GM12878 (cell line): ENCODE measurements around the gene POLR2L. TPM values are rescaled to one million over a fixed set of nuclear protein-coding genes. Genes with fewer than 3 reads are reported as not detected.

Source experiments
- EP300 ChIP-seq, 2 experiments: fragments of 150-350 bp in 1 of 2; IDR thresholded peaks; 2 replicates each; pipeline ENCODE4 v1.6.1; 2011 to 2012; ENCODE audit warnings: low read depth in 2 of 2, low read length in 2 of 2, borderline replicate concordance in 1 of 2, improper control_type of control experiment in 1 of 2, inconsistent platforms in 1 of 2; ENCODE audit not compliant: control insufficient read depth in 1 of 2
- HCFC1 ChIP-seq: fragments of 150-350 bp; IDR thresholded peaks from 2 replicates; pipeline ENCODE4 v1.6.1; 2014; ENCODE audit warnings: low read length
- MLLT1 ChIP-seq: fragments of 450-650 bp; IDR thresholded peaks from 2 replicates; pipeline ENCODE4 v1.6.1; 2016; ENCODE audit warnings: mild to moderate bottlenecking
- NBN ChIP-seq: fragments of 450-650 bp; IDR thresholded peaks from 2 replicates; pipeline ENCODE4 v1.6.1; 2016
- NR2C1 ChIP-seq: fragments of 450-650 bp; IDR thresholded peaks from 2 replicates; pipeline ENCODE4 v1.6.1; 2017; ENCODE audit warnings: antibody characterized with exemption, mild to moderate bottlenecking, moderate library complexity
- RUNX3 ChIP-seq: IDR thresholded peaks from 2 replicates; pipeline ENCODE4 v1.6.1; 2012; ENCODE audit warnings: low read length, inconsistent platforms
- ZNF384 ChIP-seq: IDR thresholded peaks from 2 replicates; pipeline ENCODE4 v1.6.1; 2012; ENCODE audit warnings: low read depth, mild to moderate bottlenecking, low read length, improper control_type of control experiment, borderline replicate concordance
- polyA plus RNA-seq, 11 experiments: library from polyadenylated mRNA; depleted of rRNA in 4 of 11; unstranded in 6 of 11; stranded (reverse) in 5 of 11; fragments of >200 nt; fragmentation: Nextera tagmentation in 4 of 11; fragmentation: Illumina TruSeq in 1 of 11; extraction: Ambion mirVana in 4 of 11; extraction: Trizol in 1 of 11; gene quantifications; 1 replicate in 1 of 11; 2 replicates in 10 of 11; pipeline versions ENCODE4 v1.2.1 to v1.2.3, GENCODE V29; 2011 to 2016; ENCODE audit warnings: inconsistent platforms in 2 of 11, missing spikeins in 2 of 11, low read depth in 1 of 11
- total RNA-seq, 4 experiments: library from RNA; depleted of rRNA in 3 of 4; stranded (reverse); fragments of >200 nt in 3 of 4; fragmentation: Illumina TruSeq in 1 of 4; extraction: Trizol in 1 of 4; gene quantifications; 2 replicates each; pipeline versions ENCODE4 v1.2.1 to v1.2.3, GENCODE V29; 2013 to 2021
- TF ChIP-seq, protein P1 (sequence below): fragments of 450-650 bp; IDR thresholded peaks from 2 replicates; pipeline ENCODE4 v1.6.1; 2016; ENCODE audit warnings: mild to moderate bottlenecking, moderate library complexity, borderline replicate concordance
- TF ChIP-seq, protein P2 (sequence below): fragments of 150-350 bp; IDR thresholded peaks from 2 replicates; pipeline ENCODE4 v1.6.1; 2016; ENCODE audit warnings: low read depth, low read length

The POLR2L gene
- total and polyA plus RNA-seq, 10 of the 15 experiments (the other 5 are each of a cell fraction or from before 2014, with no cell fraction given): 23.1 to 497 (median 125) TPM

DNA sequence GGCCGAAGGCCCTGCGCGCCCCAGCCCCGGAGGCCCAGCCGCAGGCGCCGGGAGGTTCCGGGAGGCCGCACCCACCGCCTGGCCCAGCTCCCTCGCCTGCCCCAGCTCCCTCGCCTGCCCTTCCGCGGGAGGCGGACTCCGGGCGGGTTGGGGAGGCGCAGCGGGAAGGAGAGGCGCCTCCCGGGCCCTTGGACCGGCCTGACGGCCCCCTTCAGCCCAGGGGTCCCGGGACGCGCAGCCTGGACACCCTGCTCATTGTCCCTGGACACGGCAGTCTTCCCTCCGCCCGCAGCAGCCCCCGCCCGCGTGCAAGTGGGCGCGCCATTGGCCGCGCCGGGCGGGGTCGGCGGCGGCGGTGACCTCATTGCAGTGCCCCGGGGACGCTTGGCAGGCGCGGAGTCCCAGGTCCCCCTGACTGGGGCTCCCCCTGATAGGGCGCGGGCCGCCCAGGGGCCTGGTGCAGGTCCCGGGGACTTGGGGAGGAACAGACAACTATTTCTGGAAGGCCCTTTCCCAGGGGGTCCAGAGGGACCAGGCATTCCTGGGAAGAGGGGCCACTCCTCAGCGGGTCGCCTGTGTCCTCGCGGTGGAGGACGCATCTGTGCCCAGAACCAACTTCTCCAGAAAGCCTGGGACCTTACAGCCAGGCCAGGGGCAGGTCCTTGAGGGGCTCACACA lies 9.1 kb downstream of the POLR2L start (continued):
- TF ChIP-seq MLLT1 (no peak), NR2C1 (no peak), EP300 (IDR thresholded peaks at IDR 0.05; ENCODE audit: borderline replicate concordance in 1 of 2, control insufficient read depth in 1 of 2, low read depth in 2 of 2, low read length in 2 of 2) (no peak), ZNF384 (no peak), NBN (no peak), RUNX3 (no peak), HCFC1 (no peak)
- TF ChIP-seq, protein P1, sequence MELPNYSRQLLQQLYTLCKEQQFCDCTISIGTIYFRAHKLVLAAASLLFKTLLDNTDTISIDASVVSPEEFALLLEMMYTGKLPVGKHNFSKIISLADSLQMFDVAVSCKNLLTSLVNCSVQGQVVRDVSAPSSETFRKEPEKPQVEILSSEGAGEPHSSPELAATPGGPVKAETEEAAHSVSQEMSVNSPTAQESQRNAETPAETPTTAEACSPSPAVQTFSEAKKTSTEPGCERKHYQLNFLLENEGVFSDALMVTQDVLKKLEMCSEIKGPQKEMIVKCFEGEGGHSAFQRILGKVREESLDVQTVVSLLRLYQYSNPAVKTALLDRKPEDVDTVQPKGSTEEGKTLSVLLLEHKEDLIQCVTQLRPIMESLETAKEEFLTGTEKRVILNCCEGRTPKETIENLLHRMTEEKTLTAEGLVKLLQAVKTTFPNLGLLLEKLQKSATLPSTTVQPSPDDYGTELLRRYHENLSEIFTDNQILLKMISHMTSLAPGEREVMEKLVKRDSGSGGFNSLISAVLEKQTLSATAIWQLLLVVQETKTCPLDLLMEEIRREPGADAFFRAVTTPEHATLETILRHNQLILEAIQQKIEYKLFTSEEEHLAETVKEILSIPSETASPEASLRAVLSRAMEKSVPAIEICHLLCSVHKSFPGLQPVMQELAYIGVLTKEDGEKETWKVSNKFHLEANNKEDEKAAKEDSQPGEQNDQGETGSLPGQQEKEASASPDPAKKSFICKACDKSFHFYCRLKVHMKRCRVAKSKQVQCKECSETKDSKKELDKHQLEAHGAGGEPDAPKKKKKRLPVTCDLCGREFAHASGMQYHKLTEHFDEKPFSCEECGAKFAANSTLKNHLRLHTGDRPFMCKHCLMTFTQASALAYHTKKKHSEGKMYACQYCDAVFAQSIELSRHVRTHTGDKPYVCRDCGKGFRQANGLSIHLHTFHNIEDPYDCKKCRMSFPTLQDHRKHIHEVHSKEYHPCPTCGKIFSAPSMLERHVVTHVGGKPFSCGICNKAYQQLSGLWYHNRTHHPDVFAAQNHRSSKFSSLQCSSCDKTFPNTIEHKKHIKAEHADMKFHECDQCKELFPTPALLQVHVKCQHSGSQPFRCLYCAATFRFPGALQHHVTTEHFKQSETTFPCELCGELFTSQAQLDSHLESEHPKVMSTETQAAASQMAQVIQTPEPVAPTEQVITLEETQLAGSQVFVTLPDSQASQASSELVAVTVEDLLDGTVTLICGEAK: no peak
- TF ChIP-seq, protein P2, sequence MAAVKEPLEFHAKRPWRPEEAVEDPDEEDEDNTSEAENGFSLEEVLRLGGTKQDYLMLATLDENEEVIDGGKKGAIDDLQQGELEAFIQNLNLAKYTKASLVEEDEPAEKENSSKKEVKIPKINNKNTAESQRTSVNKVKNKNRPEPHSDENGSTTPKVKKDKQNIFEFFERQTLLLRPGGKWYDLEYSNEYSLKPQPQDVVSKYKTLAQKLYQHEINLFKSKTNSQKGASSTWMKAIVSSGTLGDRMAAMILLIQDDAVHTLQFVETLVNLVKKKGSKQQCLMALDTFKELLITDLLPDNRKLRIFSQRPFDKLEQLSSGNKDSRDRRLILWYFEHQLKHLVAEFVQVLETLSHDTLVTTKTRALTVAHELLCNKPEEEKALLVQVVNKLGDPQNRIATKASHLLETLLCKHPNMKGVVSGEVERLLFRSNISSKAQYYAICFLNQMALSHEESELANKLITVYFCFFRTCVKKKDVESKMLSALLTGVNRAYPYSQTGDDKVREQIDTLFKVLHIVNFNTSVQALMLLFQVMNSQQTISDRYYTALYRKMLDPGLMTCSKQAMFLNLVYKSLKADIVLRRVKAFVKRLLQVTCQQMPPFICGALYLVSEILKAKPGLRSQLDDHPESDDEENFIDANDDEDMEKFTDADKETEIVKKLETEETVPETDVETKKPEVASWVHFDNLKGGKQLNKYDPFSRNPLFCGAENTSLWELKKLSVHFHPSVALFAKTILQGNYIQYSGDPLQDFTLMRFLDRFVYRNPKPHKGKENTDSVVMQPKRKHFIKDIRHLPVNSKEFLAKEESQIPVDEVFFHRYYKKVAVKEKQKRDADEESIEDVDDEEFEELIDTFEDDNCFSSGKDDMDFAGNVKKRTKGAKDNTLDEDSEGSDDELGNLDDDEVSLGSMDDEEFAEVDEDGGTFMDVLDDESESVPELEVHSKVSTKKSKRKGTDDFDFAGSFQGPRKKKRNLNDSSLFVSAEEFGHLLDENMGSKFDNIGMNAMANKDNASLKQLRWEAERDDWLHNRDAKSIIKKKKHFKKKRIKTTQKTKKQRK: no peak
